ENCODE data around the gene EP400.

DNA sequence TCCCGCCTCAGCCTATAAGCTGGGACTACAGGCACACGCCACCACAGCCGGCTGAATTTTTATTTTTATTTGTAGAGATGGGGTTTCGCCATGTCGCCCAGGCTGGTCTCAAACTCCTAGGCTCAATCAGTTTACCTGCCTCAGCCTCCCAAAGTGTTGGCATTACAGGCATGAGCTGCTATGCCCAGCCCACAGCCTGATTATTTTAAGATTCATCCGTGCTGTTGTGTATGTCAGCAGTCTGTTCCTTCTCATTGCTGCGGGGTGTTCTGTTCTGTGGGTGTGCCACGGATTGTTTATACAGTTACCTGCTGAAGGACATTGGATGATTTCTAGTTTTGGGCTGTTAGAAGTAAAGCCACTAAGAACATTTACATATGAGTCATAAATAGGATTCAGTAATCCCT, 9.6 kb upstream of the EP400 start:
- TF ChIP-seq, protein P1, sequence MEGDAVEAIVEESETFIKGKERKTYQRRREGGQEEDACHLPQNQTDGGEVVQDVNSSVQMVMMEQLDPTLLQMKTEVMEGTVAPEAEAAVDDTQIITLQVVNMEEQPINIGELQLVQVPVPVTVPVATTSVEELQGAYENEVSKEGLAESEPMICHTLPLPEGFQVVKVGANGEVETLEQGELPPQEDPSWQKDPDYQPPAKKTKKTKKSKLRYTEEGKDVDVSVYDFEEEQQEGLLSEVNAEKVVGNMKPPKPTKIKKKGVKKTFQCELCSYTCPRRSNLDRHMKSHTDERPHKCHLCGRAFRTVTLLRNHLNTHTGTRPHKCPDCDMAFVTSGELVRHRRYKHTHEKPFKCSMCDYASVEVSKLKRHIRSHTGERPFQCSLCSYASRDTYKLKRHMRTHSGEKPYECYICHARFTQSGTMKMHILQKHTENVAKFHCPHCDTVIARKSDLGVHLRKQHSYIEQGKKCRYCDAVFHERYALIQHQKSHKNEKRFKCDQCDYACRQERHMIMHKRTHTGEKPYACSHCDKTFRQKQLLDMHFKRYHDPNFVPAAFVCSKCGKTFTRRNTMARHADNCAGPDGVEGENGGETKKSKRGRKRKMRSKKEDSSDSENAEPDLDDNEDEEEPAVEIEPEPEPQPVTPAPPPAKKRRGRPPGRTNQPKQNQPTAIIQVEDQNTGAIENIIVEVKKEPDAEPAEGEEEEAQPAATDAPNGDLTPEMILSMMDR (conservative IDR thresholded peaks at IDR 0.05; ENCODE audit: low read depth, low read length), result no peak
- no peak for TF ChIP-seq EZH2 (IDR thresholded peaks at IDR 0.05; ENCODE audit: borderline replicate concordance, low read depth, low read length, poor library complexity, severe bottlenecking)
